ENCODE data around the gene HBA1. TPM values are rescaled to one million over a fixed set of nuclear protein-coding genes. Genes with fewer than 3 reads are reported as not detected.

Gene HBA1
- total and polyA plus RNA-seq, 2 of the 8 experiments (the other 6 are each of a cell fraction or from before 2014, with no cell fraction given), result 2.3 TPM

DNA sequence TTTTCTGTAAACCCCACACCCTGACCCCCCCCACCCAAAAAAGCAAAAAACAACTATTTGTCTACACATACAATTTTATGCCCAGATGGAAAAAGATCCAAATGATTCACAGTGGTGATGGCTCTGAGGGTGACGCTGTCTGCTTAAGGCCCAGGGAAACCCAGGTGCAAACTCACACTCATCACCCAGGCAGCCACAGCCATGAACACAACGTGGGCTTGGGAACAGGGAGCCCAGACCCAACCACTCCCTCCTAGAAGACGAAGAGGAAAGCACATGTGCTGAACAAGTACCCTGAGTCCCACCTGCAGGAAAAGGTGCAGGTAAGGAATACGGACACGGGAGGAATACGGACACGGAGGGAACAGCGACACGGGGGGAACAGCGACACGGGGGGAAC lies 9.2 kb downstream of the HBA1 start:
- H3K56ac ChIP-seq (replicated peaks; ENCODE audit: insufficient read length, low read depth, low read length), result no peak overlapping the region
- no peak overlapping the region for H3K23ac ChIP-seq (ENCODE audit: insufficient read length)
- H3K18ac ChIP-seq (ENCODE audit: extremely low read depth, low read length), result no peak overlapping the region
- H4K8ac ChIP-seq (ENCODE audit: extremely low read depth, insufficient read depth, low read length), result no peak overlapping the region
- peaks cover 17 to 36% (median 31%) of the 10 kb centered on the region in 4 experiments; a peak in 7 of 8 replicates for H3K36me3 ChIP-seq (ENCODE audit: control insufficient read depth in 2 of 4, insufficient read depth in 4 of 4, low read length in 3 of 4)
- no peak overlapping the region for H4K5ac ChIP-seq (ENCODE audit: insufficient read length, low read depth, low read length)
- DNase-seq (ENCODE audit: low read depth in 1 of 2, low spot score in 2 of 2) (no peak), FAIRE-seq (no peak)
- no peak overlapping the region for H3K4me3 ChIP-seq (ENCODE audit: extremely low read depth in 1 of 4, insufficient read depth in 2 of 4, low read depth in 3 of 4, low read length in 4 of 4)
- no peak overlapping the region for H3K9ac ChIP-seq (replicated peaks in 1 of 4; ENCODE audit: extremely low read depth in 1 of 4, low read depth in 3 of 4, low read length in 3 of 4)
- H3K23me2 ChIP-seq (ENCODE audit: low read depth, low read length), result peaks cover 4% of the 10 kb centered on the region; the same call in 1 of the 2 replicates
- H4K20me1 ChIP-seq (replicated peaks in 1 of 2; ENCODE audit: control insufficient read depth in 1 of 2, insufficient read depth in 2 of 2, low read length in 2 of 2), result peaks cover 7 to 11% of the 10 kb centered on the region in 2 experiments
- no peaks in the 10 kb centered on the region for H3K79me2 ChIP-seq (ENCODE audit: control insufficient read depth in 1 of 2, insufficient read depth in 2 of 2, low read length in 2 of 2)
- no peak overlapping the region for H2AK5ac ChIP-seq (ENCODE audit: low read depth, low read length)
- peaks cover 0 to 5% (median 1%) of the 10 kb centered on the region in 4 experiments; a peak in 4 of 7 replicates for H3K4me1 ChIP-seq (replicated peaks in 1 of 4; ENCODE audit: control insufficient read depth in 3 of 4, insufficient read depth in 4 of 4, low read length in 3 of 4)
- peaks cover under 1 to 5% (median 4%) of the 10 kb centered on the region in 4 experiments; a peak in 5 of 7 replicates for H3K27me3 ChIP-seq (replicated peaks in 1 of 4; ENCODE audit: control insufficient read depth in 3 of 4, extremely low read depth in 1 of 4, insufficient read depth in 3 of 4, low read length in 3 of 4)
- no peak for TF ChIP-seq KDM1A (IDR thresholded peaks at IDR 0.05; ENCODE audit: borderline replicate concordance, low read length)
- no peak for TF ChIP-seq EZH2 (IDR thresholded peaks at IDR 0.05; ENCODE audit: low read depth, low read length, severe bottlenecking)
- 0 out of 2 replicates have a peak, but pooled peaks have one; percentile 6 for TF ChIP-seq POLR2AphosphoS5 (IDR thresholded peaks at IDR 0.05; ENCODE audit: low read depth, low read length)
- no peak overlapping the region for H2BK120ac ChIP-seq (replicated peaks; ENCODE audit: low read depth, low read length)
- ChIA-PET POLR2A (ENCODE audit: partially characterized antibody) (interaction anchor here (1.0 kb wide), 1 partner anchor 16 kb away, joined by 4 read pairs; no protein-coding TSS in a partner anchor), CTCF (ENCODE audit: partially characterized antibody) (interaction anchor here (0.9 to 1.2 kb wide), 2 partner anchors 42 to 68 kb away, joined by 3 read pairs; no protein-coding TSS in a partner anchor)
- no peak overlapping the region for H2BK12ac ChIP-seq (ENCODE audit: low read depth, low read length)
- H3K9me3 ChIP-seq (ENCODE audit: insufficient read depth in 2 of 2, low read depth in 1 of 2, low read length in 1 of 2), result peaks cover 0 to 3% of the 10 kb centered on the region in 2 experiments; a peak in 1 of 4 replicates
- no peak overlapping the region for H2BK15ac ChIP-seq (ENCODE audit: low read length)
- H3K4me2 ChIP-seq (ENCODE audit: insufficient read depth in 1 of 2, low read depth in 2 of 2, low read length in 2 of 2), result no peak overlapping the region
- no peak overlapping the region for H2BK5ac ChIP-seq (ENCODE audit: low read depth, low read length)
- H2BK20ac ChIP-seq (ENCODE audit: low read length), result no peak overlapping the region
- H4K91ac ChIP-seq (replicated peaks; ENCODE audit: insufficient read length, low read length), result no peak overlapping the region
- no peak overlapping the region for H3K27ac ChIP-seq (ENCODE audit: low read depth, low read length)
- no peaks in the 10 kb centered on the region; the same call in 1 of the 2 replicates for H3K79me1 ChIP-seq (ENCODE audit: low read depth, low read length)
- H3K14ac ChIP-seq (ENCODE audit: insufficient read length), result no peak overlapping the region
- H2AFZ ChIP-seq (ENCODE audit: low read length), result no peak overlapping the region
- H3K4ac ChIP-seq (replicated peaks; ENCODE audit: insufficient read length, low read depth, low read length), result no peak overlapping the region
- WGBS, 2 experiments (ENCODE audit: extremely low coverage in 1 of 2, insufficient coverage in 1 of 2, insufficient read length in 1 of 2, insufficient replicate concordance in 2 of 2, low coverage in 1 of 2, low lambda C conversion rate in 2 of 2, missing lambda C conversion rate in 1 of 2), result 97% methylated on average over 9 of the region's 11 CpGs; no CpG with 5 or more reads in 1 of the 2 experiments
